ENCODE measurements around the gene HIPK4.

Gene HIPK4

DNA sequence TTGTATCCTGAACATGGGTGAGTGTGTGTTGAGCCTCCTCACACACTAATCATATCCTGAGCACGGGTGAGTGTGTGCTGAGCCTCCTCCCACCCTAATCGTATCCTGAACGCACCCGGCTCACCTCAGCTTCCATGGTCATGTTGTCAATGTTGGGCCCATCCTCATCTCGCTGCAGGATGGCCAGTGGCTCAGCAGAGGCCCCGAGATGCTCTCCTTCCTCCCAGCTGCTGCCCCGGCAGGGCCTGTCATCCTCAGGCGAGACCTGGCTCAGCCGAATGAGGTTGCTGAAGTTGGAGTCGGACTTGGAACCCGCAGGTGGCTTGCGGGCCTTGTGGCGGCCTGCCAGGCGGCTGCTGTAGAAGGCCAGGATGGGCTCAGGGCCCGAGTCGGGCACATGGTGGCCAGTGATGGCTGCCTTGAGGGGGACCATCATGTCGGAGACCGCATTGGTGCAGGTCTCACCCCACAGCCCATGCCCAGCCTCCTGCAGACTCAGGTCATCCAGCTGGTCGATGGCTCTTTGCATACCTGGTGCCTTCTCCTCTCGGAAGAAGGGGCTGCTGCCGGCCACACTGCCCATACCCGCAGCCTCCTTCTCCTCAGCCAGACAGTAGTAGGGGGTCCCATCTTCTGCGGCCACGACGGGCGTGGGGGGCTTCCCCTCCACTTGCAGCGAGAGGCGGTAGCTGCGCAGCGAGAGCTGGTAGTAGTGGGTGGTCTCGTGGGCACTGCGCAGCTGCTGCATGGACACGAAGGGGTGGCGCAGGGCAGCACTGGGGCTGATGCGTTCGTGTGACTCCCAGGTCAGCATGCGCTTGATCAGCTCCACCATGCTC is 9.6 kb downstream of the HIPK4 start:
- no peak for TF ChIP-seq ESRRG (CRISPR knock-in tag; IDR thresholded peaks at IDR 0.05)
- TF ChIP-seq, protein P1, sequence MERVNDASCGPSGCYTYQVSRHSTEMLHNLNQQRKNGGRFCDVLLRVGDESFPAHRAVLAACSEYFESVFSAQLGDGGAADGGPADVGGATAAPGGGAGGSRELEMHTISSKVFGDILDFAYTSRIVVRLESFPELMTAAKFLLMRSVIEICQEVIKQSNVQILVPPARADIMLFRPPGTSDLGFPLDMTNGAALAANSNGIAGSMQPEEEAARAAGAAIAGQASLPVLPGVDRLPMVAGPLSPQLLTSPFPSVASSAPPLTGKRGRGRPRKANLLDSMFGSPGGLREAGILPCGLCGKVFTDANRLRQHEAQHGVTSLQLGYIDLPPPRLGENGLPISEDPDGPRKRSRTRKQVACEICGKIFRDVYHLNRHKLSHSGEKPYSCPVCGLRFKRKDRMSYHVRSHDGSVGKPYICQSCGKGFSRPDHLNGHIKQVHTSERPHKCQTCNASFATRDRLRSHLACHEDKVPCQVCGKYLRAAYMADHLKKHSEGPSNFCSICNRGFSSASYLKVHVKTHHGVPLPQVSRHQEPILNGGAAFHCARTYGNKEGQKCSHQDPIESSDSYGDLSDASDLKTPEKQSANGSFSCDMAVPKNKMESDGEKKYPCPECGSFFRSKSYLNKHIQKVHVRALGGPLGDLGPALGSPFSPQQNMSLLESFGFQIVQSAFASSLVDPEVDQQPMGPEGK (CRISPR knock-in tag; IDR thresholded peaks at IDR 0.05; ENCODE audit: borderline replicate concordance): no peak
- no peak for TF ChIP-seq OSR1 (CRISPR knock-in tag; IDR thresholded peaks at IDR 0.05)
- no peak for TF ChIP-seq PPARA (CRISPR knock-in tag; IDR thresholded peaks at IDR 0.05; ENCODE audit: borderline replicate concordance)
- TF ChIP-seq, protein P2, sequence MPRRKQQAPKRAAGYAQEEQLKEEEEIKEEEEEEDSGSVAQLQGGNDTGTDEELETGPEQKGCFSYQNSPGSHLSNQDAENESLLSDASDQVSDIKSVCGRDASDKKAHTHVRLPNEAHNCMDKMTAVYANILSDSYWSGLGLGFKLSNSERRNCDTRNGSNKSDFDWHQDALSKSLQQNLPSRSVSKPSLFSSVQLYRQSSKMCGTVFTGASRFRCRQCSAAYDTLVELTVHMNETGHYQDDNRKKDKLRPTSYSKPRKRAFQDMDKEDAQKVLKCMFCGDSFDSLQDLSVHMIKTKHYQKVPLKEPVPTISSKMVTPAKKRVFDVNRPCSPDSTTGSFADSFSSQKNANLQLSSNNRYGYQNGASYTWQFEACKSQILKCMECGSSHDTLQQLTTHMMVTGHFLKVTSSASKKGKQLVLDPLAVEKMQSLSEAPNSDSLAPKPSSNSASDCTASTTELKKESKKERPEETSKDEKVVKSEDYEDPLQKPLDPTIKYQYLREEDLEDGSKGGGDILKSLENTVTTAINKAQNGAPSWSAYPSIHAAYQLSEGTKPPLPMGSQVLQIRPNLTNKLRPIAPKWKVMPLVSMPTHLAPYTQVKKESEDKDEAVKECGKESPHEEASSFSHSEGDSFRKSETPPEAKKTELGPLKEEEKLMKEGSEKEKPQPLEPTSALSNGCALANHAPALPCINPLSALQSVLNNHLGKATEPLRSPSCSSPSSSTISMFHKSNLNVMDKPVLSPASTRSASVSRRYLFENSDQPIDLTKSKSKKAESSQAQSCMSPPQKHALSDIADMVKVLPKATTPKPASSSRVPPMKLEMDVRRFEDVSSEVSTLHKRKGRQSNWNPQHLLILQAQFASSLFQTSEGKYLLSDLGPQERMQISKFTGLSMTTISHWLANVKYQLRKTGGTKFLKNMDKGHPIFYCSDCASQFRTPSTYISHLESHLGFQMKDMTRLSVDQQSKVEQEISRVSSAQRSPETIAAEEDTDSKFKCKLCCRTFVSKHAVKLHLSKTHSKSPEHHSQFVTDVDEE (CRISPR knock-in tag; IDR thresholded peaks at IDR 0.05): no peak
- TF ChIP-seq GLIS3 (CRISPR knock-in tag; IDR thresholded peaks at IDR 0.05): no peak
- TF ChIP-seq TOX (CRISPR knock-in tag; IDR thresholded peaks at IDR 0.05; ENCODE audit: borderline replicate concordance): no peak
- no peak for TF ChIP-seq TCF4 (CRISPR knock-in tag; IDR thresholded peaks at IDR 0.05; ENCODE audit: borderline replicate concordance)
- no peak for TF ChIP-seq ZNF70 (CRISPR knock-in tag; IDR thresholded peaks at IDR 0.05)
- TF ChIP-seq RARB (CRISPR knock-in tag; IDR thresholded peaks at IDR 0.05): no peak
- TF ChIP-seq CSDC2 (CRISPR knock-in tag; IDR thresholded peaks at IDR 0.05): no peak
- TF ChIP-seq ISL1 (CRISPR knock-in tag; IDR thresholded peaks at IDR 0.05): no peak
- TF ChIP-seq CREB5 (CRISPR knock-in tag; IDR thresholded peaks at IDR 0.05; ENCODE audit: low read depth): no peak
- TF ChIP-seq ARNTL (CRISPR knock-in tag; IDR thresholded peaks at IDR 0.05; ENCODE audit: borderline replicate concordance, low read depth): no peak
- TF ChIP-seq ZNF565 (CRISPR knock-in tag; conservative IDR thresholded peaks at IDR 0.05; ENCODE audit: low read depth): no peak
- TF ChIP-seq ZC3H10 (CRISPR knock-in tag; IDR thresholded peaks at IDR 0.05): no peak
- no peak for TF ChIP-seq ZFP3 (CRISPR knock-in tag; IDR thresholded peaks at IDR 0.05)
- TF ChIP-seq ZFP30 (CRISPR knock-in tag; IDR thresholded peaks at IDR 0.05): no peak
- ATAC-seq: no peak

GRCh38 chr19:40379446-40380198 is 10.4 kb downstream of the HIPK4 start:
- no peak for TF ChIP-seq ZNF565 (CRISPR knock-in tag; conservative IDR thresholded peaks at IDR 0.05; ENCODE audit: low read depth)
- TF ChIP-seq ARNTL (CRISPR knock-in tag; IDR thresholded peaks at IDR 0.05; ENCODE audit: borderline replicate concordance, low read depth): no peak
- no peak for TF ChIP-seq SNAI2 (CRISPR knock-in tag; IDR thresholded peaks at IDR 0.05)
- TF ChIP-seq CSDC2 (CRISPR knock-in tag; IDR thresholded peaks at IDR 0.05): no peak
- TF ChIP-seq ISL1 (CRISPR knock-in tag; IDR thresholded peaks at IDR 0.05): no peak
- no peak for TF ChIP-seq ESRRG (CRISPR knock-in tag; IDR thresholded peaks at IDR 0.05)
- TF ChIP-seq ZNF70 (CRISPR knock-in tag; IDR thresholded peaks at IDR 0.05): no peak
- TF ChIP-seq ZFP3 (CRISPR knock-in tag; IDR thresholded peaks at IDR 0.05): no peak
- TF ChIP-seq PPARA (CRISPR knock-in tag; IDR thresholded peaks at IDR 0.05; ENCODE audit: borderline replicate concordance): no peak
- TF ChIP-seq ZNF8 (CRISPR knock-in tag; IDR thresholded peaks at IDR 0.05): no peak
- TF ChIP-seq, protein P1 (CRISPR knock-in tag; IDR thresholded peaks at IDR 0.05; ENCODE audit: borderline replicate concordance): no peak
- no peak for TF ChIP-seq GLIS3 (CRISPR knock-in tag; IDR thresholded peaks at IDR 0.05)
- TF ChIP-seq, protein P3, sequence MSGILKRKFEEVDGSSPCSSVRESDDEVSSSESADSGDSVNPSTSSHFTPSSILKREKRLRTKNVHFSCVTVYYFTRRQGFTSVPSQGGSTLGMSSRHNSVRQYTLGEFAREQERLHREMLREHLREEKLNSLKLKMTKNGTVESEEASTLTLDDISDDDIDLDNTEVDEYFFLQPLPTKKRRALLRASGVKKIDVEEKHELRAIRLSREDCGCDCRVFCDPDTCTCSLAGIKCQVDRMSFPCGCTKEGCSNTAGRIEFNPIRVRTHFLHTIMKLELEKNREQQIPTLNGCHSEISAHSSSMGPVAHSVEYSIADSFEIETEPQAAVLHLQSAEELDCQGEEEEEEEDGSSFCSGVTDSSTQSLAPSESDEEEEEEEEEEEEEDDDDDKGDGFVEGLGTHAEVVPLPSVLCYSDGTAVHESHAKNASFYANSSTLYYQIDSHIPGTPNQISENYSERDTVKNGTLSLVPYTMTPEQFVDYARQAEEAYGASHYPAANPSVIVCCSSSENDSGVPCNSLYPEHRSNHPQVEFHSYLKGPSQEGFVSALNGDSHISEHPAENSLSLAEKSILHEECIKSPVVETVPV (CRISPR knock-in tag; IDR thresholded peaks at IDR 0.05): no peak
- TF ChIP-seq ZFP30 (CRISPR knock-in tag; IDR thresholded peaks at IDR 0.05): no peak
- TF ChIP-seq TCF4 (CRISPR knock-in tag; IDR thresholded peaks at IDR 0.05; ENCODE audit: borderline replicate concordance): no peak
- TF ChIP-seq, protein P2 (CRISPR knock-in tag; IDR thresholded peaks at IDR 0.05): no peak
- TF ChIP-seq CREB5 (CRISPR knock-in tag; IDR thresholded peaks at IDR 0.05; ENCODE audit: low read depth): no peak
- ATAC-seq: no peak
